ENCODE measurements around the gene CBARP. TPM values are rescaled to one million over a fixed set of nuclear protein-coding genes. Genes with fewer than 3 reads are reported as not detected.

CBARP gene
- total and polyA plus RNA-seq, 9 donors = 0.84 to 2.9 (median 1.8) TPM

DNA sequence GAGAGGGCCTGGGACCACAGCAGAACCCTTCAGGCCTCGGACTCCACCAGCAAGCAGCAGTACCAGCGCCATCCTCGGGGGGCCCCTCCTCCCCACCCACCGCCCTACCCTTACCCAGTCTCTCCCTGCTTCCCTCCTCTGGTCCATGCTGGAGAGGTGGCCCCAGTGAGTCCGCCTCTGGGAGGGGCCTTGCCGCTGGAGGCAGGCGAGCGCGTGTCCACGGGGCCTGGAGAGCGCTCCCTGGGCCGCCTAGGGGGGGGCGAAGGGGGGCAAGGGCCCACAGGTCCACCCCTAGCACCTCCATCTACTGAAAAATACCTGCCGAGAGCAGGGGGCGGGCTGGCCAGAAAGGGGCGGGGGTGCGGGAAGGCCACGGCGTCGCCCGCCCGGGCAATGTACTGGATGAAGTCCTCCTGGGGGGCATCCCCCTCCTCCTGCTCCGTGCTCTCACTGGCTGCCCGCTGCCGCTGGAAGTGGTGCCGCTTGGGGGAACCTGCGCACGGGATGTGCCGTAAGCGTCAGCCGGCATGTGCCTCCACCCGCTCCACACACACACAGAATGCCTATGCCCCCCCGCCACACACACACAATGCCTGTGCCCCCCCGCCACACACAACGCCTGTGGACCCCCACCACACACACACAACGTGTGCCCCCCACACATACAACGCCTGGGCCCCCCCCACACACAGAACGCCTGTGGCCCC lies 6.9 kb downstream of the CBARP start:
- Histone ChIP-seq H3K27me3 (ENCODE audit: control insufficient read depth, insufficient read depth, low read length) (no peaks in the 10 kb centered on the region), H3K4me3 (ENCODE audit: low read length) (no peak overlapping the region), H3K36me3 (ENCODE audit: control insufficient read depth, insufficient read depth, low read length) (peaks cover 18% of the 10 kb centered on the region), H3K4me1 (ENCODE audit: control insufficient read depth, insufficient read depth, low read length) (peaks cover 16% of the 10 kb centered on the region), H3K27ac (ENCODE audit: low read length) (no peak overlapping the region), H3K9me3 (replicated peaks; ENCODE audit: control insufficient read depth, low read depth, low read length) (no peaks in the 10 kb centered on the region)
- 71% methylated on average over 14 of the region's 38 CpGs for WGBS (ENCODE audit: insufficient coverage)
- no peak for DNase-seq

DNA sequence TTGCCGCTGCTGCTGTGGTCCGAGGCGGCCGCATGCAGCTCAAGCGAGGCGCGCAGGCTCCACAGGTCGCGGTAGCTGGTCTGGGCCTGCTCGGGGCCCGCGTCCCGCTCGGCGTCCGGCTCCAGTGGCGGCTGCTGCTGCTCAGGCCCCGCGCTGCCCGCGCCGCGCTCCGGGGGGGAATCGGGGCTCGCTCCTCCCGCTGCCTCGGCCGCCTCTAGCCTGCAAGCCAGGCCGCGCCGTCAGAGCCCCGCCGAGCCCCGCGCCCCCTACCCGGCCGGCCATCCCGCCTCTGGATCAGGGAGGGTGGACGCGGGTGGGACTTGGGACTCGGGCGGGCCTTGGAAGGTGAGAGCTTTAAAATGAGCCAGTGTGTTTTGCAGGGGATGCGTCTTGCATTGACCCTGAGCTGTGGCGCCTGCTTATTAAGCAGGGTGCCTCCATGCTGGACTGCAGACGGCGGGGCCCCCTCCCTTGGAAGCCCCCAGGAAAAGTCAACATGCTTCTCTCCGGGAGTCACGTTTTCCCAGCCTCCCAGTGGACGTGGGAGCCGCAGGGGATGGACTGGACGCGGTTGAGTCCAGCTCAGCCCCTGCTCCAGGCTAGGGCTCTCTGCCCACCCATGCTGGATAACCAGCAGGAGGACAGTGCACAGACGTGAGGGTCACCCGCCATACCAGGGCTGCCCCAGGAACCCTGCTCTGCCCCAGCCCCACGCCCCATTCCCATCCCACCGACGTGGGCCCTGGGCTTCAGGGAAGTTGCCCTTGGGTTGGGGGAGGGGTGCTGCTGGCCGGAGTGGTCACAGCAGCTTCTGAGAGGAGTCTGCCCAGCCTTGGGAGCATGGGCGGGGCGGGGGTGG lies 7.7 kb downstream of the CBARP start:
- H3K4me3 ChIP-seq (ENCODE audit: low read length) = no peak overlapping the region
- H3K4me1 ChIP-seq (ENCODE audit: control insufficient read depth, insufficient read depth, low read length) = peaks cover 16% of the 10 kb centered on the region
- H3K36me3 ChIP-seq (ENCODE audit: control insufficient read depth, insufficient read depth, low read length) = peaks cover 24% of the 10 kb centered on the region
- WGBS (ENCODE audit: insufficient coverage) = 85% methylated on average over 53 of the region's 61 CpGs
- DNase-seq = no peak
- no peak overlapping the region for H3K27ac ChIP-seq (ENCODE audit: low read length)
- no peaks in the 10 kb centered on the region for H3K9me3 ChIP-seq (replicated peaks; ENCODE audit: control insufficient read depth, low read depth, low read length)
- H3K27me3 ChIP-seq (ENCODE audit: control insufficient read depth, insufficient read depth, low read length) = no peaks in the 10 kb centered on the region

DNA sequence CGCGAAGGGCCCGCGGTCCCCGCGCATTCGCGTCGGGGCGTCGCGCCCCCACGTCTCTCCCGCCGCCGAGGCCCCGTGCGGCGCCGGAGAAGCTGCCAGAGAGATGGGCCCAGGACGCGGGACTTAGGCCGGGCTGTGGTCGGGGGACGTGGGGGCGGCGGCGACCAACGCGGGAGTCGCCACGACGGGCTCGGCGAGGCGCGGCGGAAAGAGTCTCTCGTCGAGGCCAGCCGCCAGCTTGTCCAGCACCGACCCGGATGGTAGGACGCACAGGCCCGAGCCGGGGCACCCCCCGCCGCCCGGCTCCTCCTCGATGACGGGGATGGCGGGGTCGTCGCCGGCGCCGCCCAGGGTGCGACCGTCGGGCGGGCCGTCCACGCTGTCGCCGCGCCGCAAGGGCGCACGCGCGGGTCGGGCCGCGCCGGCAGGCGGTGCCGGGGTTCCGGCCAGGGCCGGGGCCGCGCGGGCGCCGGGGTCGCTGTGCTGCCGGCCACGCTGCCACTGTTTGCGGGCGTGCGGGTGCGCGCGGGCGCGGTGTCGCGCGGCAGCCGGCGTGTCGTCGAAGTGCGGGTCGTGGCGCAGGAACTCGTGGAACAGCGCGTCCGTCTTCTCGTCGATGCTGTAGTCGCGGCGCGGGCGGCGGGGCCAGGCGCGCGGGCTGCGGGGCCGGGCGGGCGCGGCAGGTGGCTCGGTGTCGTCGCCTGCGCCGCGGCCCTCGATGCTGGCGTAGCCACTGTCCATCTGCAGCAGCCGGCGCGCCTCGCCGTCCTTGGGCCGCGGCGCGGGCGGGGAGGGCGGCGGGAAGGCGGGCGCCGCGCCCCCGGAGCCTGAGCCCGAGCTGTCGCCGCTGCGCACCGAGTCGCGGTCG lies 8.5 kb downstream of the CBARP start:
- H3K36me3 ChIP-seq (ENCODE audit: control insufficient read depth, insufficient read depth, low read length) = peaks cover 28% of the 10 kb centered on the region
- H3K9me3 ChIP-seq (replicated peaks; ENCODE audit: control insufficient read depth, low read depth, low read length) = no peaks in the 10 kb centered on the region
- no peak overlapping the region for H3K27ac ChIP-seq (ENCODE audit: low read length)
- 94% methylated on average over 158 of the region's 158 CpGs for WGBS (ENCODE audit: insufficient coverage)
- H3K4me1 ChIP-seq (ENCODE audit: control insufficient read depth, insufficient read depth, low read length) = peaks cover 16% of the 10 kb centered on the region
- no peaks in the 10 kb centered on the region for H3K27me3 ChIP-seq (ENCODE audit: control insufficient read depth, insufficient read depth, low read length)
- no peak for DNase-seq
- H3K4me3 ChIP-seq (ENCODE audit: low read length) = no peak overlapping the region

DNA sequence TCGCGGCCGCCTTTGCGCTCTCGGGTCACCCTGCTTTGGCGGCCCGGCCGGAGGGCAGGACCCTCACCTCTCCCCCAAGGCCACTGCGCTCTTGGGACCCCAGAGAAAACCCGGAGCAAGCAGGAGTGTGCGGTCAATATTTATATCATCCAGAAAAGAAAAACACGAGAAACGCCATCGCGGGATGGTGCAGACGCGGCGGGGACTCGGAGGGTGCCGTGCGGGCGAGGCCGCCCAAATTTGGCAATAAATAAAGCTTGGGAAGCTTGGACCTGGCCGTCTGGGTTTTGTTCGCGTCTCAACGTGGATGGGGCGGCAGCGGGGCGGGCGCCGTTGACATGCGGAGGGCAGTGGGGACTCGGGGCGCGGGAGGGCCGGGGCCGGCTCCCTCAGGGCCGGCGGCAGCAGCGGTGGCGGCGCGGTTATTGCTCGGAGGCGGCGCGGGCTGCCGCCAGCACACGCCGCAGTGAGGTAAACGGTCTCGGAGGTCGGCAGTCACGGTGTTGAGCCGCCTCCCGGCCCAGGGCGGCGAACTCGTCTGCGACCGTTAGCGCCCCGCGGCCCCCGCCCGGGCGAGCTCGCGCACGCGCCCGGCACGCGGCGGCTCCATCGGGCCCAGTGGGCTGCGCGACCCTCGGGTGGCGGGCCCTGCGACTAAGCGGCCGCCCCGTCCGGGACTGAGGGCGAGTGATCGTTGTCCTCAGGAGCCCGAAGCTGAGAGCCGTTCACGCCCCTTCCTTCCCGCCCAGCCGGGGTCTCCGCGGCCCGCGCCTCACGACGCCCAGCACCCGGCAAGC lies 9.4 kb downstream of the CBARP start:
- H3K9me3 ChIP-seq (replicated peaks; ENCODE audit: control insufficient read depth, low read depth, low read length) = no peaks in the 10 kb centered on the region
- DNase-seq = no peak
- H3K4me1 ChIP-seq (ENCODE audit: control insufficient read depth, insufficient read depth, low read length) = peaks cover 16% of the 10 kb centered on the region
- H3K27ac ChIP-seq (ENCODE audit: low read length) = no peak overlapping the region
- H3K36me3 ChIP-seq (ENCODE audit: control insufficient read depth, insufficient read depth, low read length) = peaks cover 37% of the 10 kb centered on the region
- no peaks in the 10 kb centered on the region for H3K27me3 ChIP-seq (ENCODE audit: control insufficient read depth, insufficient read depth, low read length)
- WGBS (ENCODE audit: insufficient coverage) = 95% methylated on average over 87 of the region's 100 CpGs
- no peak overlapping the region for H3K4me3 ChIP-seq (ENCODE audit: low read length)

DNA sequence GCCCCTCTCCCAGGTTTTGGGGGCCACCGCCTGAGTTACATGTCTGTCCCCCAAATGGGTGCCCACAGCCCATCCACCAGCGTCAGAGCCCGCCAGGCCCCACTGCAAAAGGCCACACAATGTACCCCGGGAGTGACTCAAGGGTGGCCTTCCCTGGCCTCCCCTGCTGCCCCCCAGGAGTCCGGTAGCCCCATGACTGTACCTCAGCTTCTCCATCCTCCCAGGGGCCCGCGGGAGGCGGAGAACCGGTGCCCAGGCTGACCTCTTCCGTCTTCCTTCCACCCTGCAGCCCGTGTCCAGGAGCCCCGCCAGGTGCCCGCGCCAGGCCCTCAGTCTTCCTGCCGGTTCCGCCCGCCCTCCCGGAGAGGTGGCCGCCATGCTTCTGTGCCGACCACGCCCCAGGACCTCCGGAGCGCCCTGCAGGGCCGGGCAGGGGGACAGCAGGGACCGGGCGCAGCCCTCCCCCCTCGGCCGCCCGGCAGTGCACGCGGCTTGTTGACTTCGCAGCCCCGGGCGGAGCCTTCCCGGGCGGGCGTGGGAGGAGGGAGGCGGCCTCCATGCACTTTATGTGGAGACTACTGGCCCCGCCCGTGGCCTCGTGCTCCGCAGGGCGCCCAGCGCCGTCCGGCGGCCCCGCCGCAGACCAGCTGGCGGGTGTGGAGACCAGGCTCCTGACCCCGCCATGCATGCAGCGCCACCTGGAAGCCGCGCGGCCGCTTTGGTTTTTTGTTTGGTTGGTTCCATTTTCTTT lies 10.3 kb downstream of the CBARP start:
- 92% methylated on average over 39 of the region's 56 CpGs for WGBS (ENCODE audit: insufficient coverage)
- H3K4me3 ChIP-seq (ENCODE audit: low read length) = no peak overlapping the region
- H3K27me3 ChIP-seq (ENCODE audit: control insufficient read depth, insufficient read depth, low read length) = no peaks in the 10 kb centered on the region
- no peak overlapping the region for H3K27ac ChIP-seq (ENCODE audit: low read length)
- no peak for DNase-seq
- H3K9me3 ChIP-seq (replicated peaks; ENCODE audit: control insufficient read depth, low read depth, low read length) = no peaks in the 10 kb centered on the region
- H3K4me1 ChIP-seq (ENCODE audit: control insufficient read depth, insufficient read depth, low read length) = peaks cover 16% of the 10 kb centered on the region
- H3K36me3 ChIP-seq (ENCODE audit: control insufficient read depth, insufficient read depth, low read length) = peaks cover 45% of the 10 kb centered on the region

DNA sequence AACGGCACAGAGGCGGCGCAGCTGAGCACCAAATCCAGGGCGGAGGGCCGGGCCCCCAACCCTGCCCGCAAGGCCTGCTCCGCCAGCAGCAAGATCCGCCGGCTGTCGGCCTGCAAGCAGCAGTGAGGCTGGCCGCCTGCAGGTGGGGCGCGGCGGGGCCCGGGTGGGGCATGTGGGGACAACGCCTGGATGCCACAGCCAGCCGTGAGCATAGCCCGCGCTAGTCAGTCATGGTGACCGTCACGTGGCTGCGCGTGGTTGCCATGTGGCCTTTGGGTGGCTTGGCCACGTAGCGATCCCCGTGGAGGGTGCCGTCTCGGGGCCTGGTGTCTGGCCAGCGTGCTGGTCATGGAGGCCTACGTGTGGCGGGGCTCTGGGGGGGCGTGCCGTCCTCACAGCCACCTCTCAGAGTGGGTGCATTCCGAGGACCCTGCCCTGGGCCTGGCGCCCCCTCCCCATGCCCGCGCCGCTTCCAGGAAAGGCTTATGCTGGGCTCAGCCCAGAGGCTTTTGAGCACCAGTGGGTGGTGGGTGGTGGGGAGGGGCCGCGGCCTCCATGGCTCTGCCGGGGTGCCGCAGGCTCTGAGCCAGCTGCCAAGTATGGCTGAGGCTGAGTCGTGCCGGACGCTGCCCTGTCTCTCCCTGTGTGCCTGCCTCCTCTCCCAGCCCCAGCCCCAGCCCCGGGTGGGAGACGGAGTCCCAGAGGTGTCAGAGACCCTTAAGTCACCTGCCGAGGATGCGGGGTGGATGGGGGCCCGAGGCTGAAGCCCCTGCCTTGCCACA lies 11.1 kb downstream of the CBARP start:
- Histone ChIP-seq H3K36me3 (ENCODE audit: control insufficient read depth, insufficient read depth, low read length) (peaks cover 53% of the 10 kb centered on the region), H3K27me3 (ENCODE audit: control insufficient read depth, insufficient read depth, low read length) (no peaks in the 10 kb centered on the region), H3K4me3 (ENCODE audit: low read length) (no peak overlapping the region), H3K27ac (ENCODE audit: low read length) (no peak overlapping the region), H3K9me3 (replicated peaks; ENCODE audit: control insufficient read depth, low read depth, low read length) (no peaks in the 10 kb centered on the region), H3K4me1 (ENCODE audit: control insufficient read depth, insufficient read depth, low read length) (peaks cover 16% of the 10 kb centered on the region)
- WGBS (ENCODE audit: insufficient coverage) = 89% methylated on average over 42 of the region's 50 CpGs
- no peak for DNase-seq

DNA sequence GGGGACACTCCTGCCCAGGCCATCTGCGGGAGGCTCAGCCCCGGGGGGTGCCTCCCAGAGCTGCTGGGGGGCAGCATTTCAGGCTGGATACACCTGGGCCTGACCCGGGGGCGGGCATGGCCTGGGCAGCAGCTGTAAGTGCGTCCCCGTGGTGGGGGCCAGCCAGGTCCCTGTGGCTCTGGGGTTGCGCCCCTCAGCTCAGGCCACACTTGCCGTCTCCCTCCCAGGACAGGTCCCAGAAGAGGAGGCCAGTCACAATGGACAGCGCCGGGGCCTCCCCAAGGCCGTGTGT lies 11.6 kb downstream of the CBARP start:
- Histone ChIP-seq H3K36me3 (ENCODE audit: control insufficient read depth, insufficient read depth, low read length) (peaks cover 58% of the 10 kb centered on the region), H3K27me3 (ENCODE audit: control insufficient read depth, insufficient read depth, low read length) (no peaks in the 10 kb centered on the region), H3K4me1 (ENCODE audit: control insufficient read depth, insufficient read depth, low read length) (peaks cover 20% of the 10 kb centered on the region), H3K4me3 (ENCODE audit: low read length) (no peak overlapping the region), H3K9me3 (replicated peaks; ENCODE audit: control insufficient read depth, low read depth, low read length) (no peaks in the 10 kb centered on the region), H3K27ac (ENCODE audit: low read length) (no peak overlapping the region)
- WGBS (ENCODE audit: insufficient coverage) = 96% methylated on average over 11 of the region's 11 CpGs
- DNase-seq = no peak

DNA sequence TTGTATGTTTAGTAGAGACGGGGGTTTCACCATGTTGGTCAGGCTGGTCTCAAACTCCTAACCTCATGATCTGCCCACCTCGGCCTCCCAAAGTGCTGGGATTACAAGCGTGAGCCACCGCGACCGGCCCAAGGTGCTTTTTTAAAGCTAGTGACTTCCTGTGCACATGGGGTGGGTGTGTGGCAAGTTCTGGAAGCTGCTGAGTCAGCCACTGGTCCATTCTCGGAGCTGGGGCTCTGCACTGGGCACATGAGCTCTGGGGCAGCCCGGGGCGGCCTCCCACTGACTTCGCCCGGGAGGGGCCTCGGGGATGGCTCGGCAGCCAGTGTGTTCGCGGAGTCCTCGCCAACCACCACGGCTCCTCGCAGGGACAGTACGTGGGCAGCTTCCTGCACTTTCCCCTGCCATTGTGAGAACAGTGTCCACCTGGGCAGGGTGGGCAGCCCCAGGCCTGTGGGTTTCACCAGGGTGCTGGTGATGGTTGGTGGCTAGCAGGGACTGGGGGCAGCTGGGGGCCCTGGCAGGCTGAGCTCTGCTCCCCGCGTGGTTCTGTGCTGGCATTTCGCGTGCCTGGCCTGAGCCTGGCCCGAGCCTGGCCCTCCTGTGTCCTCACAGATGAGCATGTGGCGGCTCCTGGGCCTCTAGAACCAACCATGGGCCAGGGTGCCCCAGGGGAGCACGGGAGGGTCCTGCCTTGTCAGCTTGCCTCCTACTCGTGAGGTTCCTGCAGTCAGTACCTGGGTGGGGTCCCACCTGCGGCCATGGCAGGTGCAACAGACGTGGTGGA lies 12.2 kb downstream of the CBARP start:
- Histone ChIP-seq H3K27ac (ENCODE audit: low read length) (no peak overlapping the region), H3K9me3 (replicated peaks; ENCODE audit: control insufficient read depth, low read depth, low read length) (no peaks in the 10 kb centered on the region), H3K27me3 (ENCODE audit: control insufficient read depth, insufficient read depth, low read length) (no peaks in the 10 kb centered on the region), H3K4me1 (ENCODE audit: control insufficient read depth, insufficient read depth, low read length) (peaks cover 26% of the 10 kb centered on the region), H3K36me3 (ENCODE audit: control insufficient read depth, insufficient read depth, low read length) (peaks cover 64% of the 10 kb centered on the region), H3K4me3 (ENCODE audit: low read length) (no peak overlapping the region)
- 85% methylated on average over 26 of the region's 29 CpGs for WGBS (ENCODE audit: insufficient coverage)
- no peak for DNase-seq
